OCI-LY7 (cell line): ENCODE data around the gene KATNIP.

Experiments used
- CTCF ChIP-seq: fragments of 200-600 bp; sonication (generic); conservative IDR thresholded peaks from 2 replicates; pipeline ENCODE4 v1.5.1; 2014; ENCODE audit warnings: mild to moderate bottlenecking, antibody characterized with exemption, low read length, moderate library complexity, mixed read lengths
- EZH2phosphoT487 ChIP-seq: fragments of 200-600 bp; sonication (generic); IDR thresholded peaks from 2 replicates; pipeline ENCODE4 v1.6.1; 2018; ENCODE audit warnings: low read depth, borderline replicate concordance, mild to moderate bottlenecking, mixed run types, antibody characterized with exemption, low read length, moderate library complexity, mixed read lengths

GRCh38 chr16:27511657-27512448 is 38.1 kb upstream of the KATNIP start:
- no peak for TF ChIP-seq CTCF
- TF ChIP-seq EZH2phosphoT487: no peak
